GM12865 (cell line): ENCODE measurements around the gene HNRNPA3.
A peak's percentile ranks its signal among the peaks of the same experiment; 100 is the strongest.

Source experiments
- DNase-seq: peaks from one replicate; pipeline ENCODE4 v3.0.0; 2010; ENCODE audit warnings: low read depth
- H3K4me3 ChIP-seq: 2 replicates; pipeline ENCODE4 v1.5.1; 2011; ENCODE audit warnings: mild to moderate bottlenecking, low read depth, low read length, control low read depth
- TF ChIP-seq, protein P1 (sequence below): IDR thresholded peaks from 2 replicates; pipeline ENCODE4 v1.5.1; 2011; ENCODE audit warnings: low read length, control low read depth, low read depth, inconsistent platforms; ENCODE audit not compliant: insufficient read depth; ENCODE audit errors: missing control alignments

Gene HNRNPA3

DNA sequence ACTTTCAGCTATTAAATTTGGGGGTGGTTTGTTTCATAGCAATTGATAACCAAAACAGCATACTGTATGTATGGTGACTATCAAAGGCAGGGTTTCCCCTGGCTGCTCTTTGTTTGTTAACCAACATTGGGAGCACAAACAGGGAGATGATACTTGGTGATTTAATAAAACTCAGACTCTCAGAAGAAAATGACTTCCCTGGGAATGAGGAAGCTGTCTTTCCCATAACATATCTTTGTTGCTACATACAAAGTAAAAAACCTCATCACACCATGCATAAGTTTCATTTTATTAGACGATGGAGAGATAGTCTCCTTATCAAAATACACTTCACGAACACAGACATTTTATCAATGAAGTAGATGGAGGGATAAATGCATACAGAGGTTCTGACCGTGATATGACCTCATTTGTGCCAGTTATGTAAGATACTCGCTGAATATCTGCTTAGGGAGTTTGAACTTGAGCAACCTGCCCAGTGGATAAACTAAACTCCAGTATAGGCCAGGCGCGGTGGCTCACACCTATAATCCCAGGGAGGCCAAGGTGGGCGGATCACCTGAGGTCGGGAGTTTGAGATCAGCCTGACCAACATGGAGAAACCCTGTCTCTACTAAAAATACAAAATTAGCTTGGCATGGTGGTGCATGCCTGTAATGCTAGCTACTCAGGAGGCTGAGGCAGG, 55.7 kb downstream of the HNRNPA3 start:
- TF ChIP-seq, protein P1, sequence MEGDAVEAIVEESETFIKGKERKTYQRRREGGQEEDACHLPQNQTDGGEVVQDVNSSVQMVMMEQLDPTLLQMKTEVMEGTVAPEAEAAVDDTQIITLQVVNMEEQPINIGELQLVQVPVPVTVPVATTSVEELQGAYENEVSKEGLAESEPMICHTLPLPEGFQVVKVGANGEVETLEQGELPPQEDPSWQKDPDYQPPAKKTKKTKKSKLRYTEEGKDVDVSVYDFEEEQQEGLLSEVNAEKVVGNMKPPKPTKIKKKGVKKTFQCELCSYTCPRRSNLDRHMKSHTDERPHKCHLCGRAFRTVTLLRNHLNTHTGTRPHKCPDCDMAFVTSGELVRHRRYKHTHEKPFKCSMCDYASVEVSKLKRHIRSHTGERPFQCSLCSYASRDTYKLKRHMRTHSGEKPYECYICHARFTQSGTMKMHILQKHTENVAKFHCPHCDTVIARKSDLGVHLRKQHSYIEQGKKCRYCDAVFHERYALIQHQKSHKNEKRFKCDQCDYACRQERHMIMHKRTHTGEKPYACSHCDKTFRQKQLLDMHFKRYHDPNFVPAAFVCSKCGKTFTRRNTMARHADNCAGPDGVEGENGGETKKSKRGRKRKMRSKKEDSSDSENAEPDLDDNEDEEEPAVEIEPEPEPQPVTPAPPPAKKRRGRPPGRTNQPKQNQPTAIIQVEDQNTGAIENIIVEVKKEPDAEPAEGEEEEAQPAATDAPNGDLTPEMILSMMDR, result no peak
- H3K4me3 ChIP-seq, result no peak overlapping the region
- no peak for DNase-seq

GRCh38 chr2:177268901-177269300, 56.3 kb downstream of the HNRNPA3 start:
- no peak overlapping the region for H3K4me3 ChIP-seq
- DNase-seq, result no peak
- TF ChIP-seq, protein P1, result no peak

- TF ChIP-seq, protein P1, result no peak
These were observed 57.9 kb downstream of the HNRNPA3 start for GRCh38 chr2:177270531-177270930.

DNA sequence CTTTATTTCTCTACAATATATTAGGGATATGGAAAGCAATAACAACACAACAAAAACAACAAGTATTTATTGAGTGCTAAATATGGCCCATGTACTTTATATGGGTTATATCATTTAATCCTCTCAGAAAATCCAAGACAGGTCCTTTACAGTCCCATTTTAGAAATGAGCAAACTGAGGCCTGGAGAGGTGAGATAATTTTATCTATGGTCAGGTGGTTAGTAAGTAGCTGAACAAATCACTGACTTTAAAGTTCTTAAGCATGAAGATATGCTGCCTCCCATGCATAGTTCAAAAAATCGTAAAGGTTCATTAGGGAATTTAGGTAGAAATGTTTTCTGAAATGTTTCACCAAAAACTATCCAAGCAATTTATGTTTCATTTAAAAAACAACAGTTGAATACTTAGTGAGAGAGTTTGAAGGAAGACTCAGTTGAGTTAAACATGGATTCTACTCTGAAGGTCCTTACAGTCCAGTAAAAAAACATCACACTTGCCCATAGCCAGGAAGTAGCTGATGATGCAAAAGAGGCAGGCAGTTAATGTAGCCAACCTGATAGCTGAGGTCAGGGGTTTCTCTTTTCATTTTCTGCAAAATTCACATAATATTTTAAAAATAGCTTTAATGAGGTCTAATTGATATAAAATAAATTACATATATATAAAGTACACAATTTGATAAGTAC, 59.5 kb downstream of the HNRNPA3 start:
- TF ChIP-seq, protein P1, result no peak
- peak; percentile 23 for DNase-seq
- H3K4me3 ChIP-seq, result no peak overlapping the region

More at GRCh38 chr2:177270531-177270930, 57.9 kb downstream of the HNRNPA3 start:
- H3K4me3 ChIP-seq, result no peak overlapping the region
- DNase-seq, result no peak

- DNase-seq, result no peak
- no peak overlapping the region for H3K4me3 ChIP-seq
- TF ChIP-seq, protein P1, result no peak
These were observed 60.2 kb downstream of the HNRNPA3 start for GRCh38 chr2:177272765-177273164.

DNA sequence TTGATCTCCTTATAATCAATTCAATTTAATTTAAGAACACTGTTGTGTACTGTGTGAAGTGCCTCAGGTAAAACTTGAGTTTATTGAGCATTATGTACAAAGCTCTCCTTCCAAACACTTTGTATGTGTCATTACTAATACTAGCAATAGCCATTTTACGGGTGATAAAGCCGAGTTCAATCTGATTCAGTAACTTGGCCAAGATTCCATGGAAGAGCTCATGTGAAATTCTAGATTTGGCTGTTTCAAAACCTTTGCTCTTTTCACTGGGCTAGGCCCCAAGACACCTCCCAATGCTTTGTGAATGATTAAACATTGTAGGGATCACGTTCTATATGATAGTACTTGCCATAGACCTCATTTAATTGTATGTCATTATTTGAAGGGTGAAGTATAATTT, 60.8 kb downstream of the HNRNPA3 start:
- TF ChIP-seq, protein P1, result no peak
- H3K4me3 ChIP-seq, result no peak overlapping the region
- no peak for DNase-seq
